ENCODE data around the gene TRMT44. TPM values are rescaled to one million over a fixed set of nuclear protein-coding genes. Genes with fewer than 3 reads are reported as not detected.

TRMT44 gene
- total and polyA plus RNA-seq, 2 of the 13 experiments (the other 11 are each of a cell fraction or from before 2014, with no cell fraction given), result 5.8 to 8.6 TPM

DNA sequence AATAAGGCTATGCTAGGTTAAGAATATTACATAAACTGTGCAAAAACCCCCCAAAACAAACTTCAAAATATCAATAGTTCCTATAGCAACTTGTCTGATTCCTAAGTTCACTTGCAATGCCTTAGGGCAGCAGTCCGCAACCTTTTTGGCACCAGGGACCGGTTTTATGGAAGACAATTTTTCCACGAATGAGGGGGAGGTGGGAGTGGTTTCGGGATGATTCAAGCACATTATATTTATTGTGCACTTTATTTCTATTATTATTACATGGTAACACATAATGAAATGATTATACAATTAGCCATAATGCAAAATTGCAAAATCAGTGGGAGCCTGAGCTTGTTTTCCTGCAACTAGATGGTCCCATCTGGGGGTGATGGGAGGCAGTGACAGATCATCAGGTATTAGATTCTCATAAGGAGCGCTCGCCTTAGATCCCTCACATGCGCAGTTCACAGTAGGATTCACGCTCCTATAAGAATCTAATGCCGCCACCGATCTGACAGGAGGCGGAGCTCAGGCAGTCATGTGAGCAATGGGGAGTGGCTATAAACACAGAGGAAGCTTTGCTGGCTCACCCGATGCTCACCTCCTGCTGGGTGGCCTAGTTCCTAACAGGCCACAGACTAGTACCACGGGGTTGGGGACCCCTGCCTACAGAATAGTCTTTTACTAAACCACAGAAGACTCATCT is 39.8 kb upstream of the TRMT44 start (continued):
- TF ChIP-seq ETV5 (CRISPR knock-in tag; IDR thresholded peaks at IDR 0.05; ENCODE audit: borderline replicate concordance), result no peak

DNA sequence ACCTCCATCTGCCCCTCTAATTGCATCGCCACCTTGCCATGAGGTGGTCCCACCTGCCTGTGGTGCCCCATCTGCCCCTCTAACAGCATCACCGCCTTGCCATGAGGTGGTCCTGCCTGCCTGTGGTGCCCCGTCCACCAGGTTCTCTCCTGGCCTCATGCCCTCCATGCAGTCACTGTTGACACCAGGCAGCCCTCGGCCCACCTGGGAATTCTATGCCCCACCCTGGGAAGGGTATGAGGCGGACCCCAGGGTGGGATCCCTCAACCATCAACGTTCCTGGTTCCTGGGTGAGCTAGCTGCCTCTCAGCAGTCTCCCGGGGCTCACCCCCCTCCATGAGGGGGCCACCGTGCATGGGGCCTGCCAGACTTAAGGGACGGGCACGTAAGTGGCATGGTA is 38.9 kb upstream of the TRMT44 start:
- DNase-seq (ENCODE audit: low spot score), result no peak
- Histone ChIP-seq H3K4me2 (ENCODE audit: low read depth, low read length) (no peak overlapping the region), H3K27ac (ENCODE audit: extremely low read length, insufficient read depth, low read length) (no peak overlapping the region), H3K79me2 (ENCODE audit: insufficient read depth, low read length) (no peaks in the 10 kb centered on the region), H2AFZ (ENCODE audit: low read length) (no peak overlapping the region), H3K36me3 (replicated peaks in 1 of 2; ENCODE audit: control insufficient read depth in 1 of 2, insufficient read depth in 2 of 2, low read length in 2 of 2) (peaks cover 2 to 13% of the 10 kb centered on the region in 2 experiments; a peak in 3 of 5 replicates), H3K4me3 (replicated peaks in 1 of 3; ENCODE audit: insufficient read depth in 1 of 3, low read depth in 2 of 3, low read length in 3 of 3) (no peak overlapping the region), H3K9ac (ENCODE audit: insufficient read depth, low read depth, low read length) (no peak overlapping the region), H4K20me1 (ENCODE audit: insufficient read depth, low read length) (no peaks in the 10 kb centered on the region; the same call in 1 of the 2 replicates), H3K4me1 (ENCODE audit: insufficient read depth, low read length) (no peaks in the 10 kb centered on the region), H3K9me3 (ENCODE audit: low read length) (no peaks in the 10 kb centered on the region), H3K27me3 (ENCODE audit: control insufficient read depth in 1 of 2, insufficient read depth in 2 of 2, low read length in 2 of 2) (no peaks in the 10 kb centered on the region)
- POLR2A ChIA-PET, result no interaction called here
- ATAC-seq, result no peak
- no TSS peak for BruUV-seq (replicated peaks)
- TF ChIP-seq, protein P1, sequence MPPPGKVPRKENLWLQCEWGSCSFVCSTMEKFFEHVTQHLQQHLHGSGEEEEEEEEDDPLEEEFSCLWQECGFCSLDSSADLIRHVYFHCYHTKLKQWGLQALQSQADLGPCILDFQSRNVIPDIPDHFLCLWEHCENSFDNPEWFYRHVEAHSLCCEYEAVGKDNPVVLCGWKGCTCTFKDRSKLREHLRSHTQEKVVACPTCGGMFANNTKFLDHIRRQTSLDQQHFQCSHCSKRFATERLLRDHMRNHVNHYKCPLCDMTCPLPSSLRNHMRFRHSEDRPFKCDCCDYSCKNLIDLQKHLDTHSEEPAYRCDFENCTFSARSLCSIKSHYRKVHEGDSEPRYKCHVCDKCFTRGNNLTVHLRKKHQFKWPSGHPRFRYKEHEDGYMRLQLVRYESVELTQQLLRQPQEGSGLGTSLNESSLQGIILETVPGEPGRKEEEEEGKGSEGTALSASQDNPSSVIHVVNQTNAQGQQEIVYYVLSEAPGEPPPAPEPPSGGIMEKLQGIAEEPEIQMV (CRISPR knock-in tag; IDR thresholded peaks at IDR 0.05; ENCODE audit: low read depth), result no peak
- TF ChIP-seq, protein P2, sequence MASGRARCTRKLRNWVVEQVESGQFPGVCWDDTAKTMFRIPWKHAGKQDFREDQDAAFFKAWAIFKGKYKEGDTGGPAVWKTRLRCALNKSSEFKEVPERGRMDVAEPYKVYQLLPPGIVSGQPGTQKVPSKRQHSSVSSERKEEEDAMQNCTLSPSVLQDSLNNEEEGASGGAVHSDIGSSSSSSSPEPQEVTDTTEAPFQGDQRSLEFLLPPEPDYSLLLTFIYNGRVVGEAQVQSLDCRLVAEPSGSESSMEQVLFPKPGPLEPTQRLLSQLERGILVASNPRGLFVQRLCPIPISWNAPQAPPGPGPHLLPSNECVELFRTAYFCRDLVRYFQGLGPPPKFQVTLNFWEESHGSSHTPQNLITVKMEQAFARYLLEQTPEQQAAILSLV (CRISPR knock-in tag; IDR thresholded peaks at IDR 0.05; ENCODE audit: borderline replicate concordance), result no peak
- TF ChIP-seq, protein P3, sequence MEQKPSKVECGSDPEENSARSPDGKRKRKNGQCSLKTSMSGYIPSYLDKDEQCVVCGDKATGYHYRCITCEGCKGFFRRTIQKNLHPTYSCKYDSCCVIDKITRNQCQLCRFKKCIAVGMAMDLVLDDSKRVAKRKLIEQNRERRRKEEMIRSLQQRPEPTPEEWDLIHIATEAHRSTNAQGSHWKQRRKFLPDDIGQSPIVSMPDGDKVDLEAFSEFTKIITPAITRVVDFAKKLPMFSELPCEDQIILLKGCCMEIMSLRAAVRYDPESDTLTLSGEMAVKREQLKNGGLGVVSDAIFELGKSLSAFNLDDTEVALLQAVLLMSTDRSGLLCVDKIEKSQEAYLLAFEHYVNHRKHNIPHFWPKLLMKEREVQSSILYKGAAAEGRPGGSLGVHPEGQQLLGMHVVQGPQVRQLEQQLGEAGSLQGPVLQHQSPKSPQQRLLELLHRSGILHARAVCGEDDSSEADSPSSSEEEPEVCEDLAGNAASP (CRISPR knock-in tag; IDR thresholded peaks at IDR 0.05; ENCODE audit: borderline replicate concordance), result no peak
- TF ChIP-seq, protein P4, sequence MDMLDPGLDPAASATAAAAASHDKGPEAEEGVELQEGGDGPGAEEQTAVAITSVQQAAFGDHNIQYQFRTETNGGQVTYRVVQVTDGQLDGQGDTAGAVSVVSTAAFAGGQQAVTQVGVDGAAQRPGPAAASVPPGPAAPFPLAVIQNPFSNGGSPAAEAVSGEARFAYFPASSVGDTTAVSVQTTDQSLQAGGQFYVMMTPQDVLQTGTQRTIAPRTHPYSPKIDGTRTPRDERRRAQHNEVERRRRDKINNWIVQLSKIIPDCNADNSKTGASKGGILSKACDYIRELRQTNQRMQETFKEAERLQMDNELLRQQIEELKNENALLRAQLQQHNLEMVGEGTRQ (IDR thresholded peaks at IDR 0.05; ENCODE audit: low read depth, low read length), result no peak
- TF ChIP-seq, protein P4 (CRISPR knock-in tag; IDR thresholded peaks at IDR 0.05; ENCODE audit: borderline replicate concordance), result no peak
- 98% methylated on average over 3 of the region's 10 CpGs for WGBS (ENCODE audit: low lambda C conversion rate)
- in situ Hi-C loops (cut with HindIII; ENCODE audit: extremely low pct_ligation_motif_present, low pct_unique_long_range_greater_than_20kb) (loop anchor here (5.0 to 10.0 kb wide), 3 partner anchors 134 to 237 kb away; partner anchors contain the start of gene HTRA3), intact Hi-C loops (cut with micrococcal nuclease; ENCODE audit: unreplicated experiment) (loop anchor here (2.0 kb wide), 1 partner anchor 225 kb away; no protein-coding TSS in a partner anchor)
- CTCF ChIA-PET (ENCODE audit: low intra/inter-chr PET ratio, low total read pairs), result interaction anchor here (4.4 kb wide), 1 partner anchor 160 kb away, joined by 29 read pairs; no protein-coding TSS in a partner anchor
- FAIRE-seq, result no peak
